ENCODE data around the gene AURKB. TPM values are rescaled to one million over a fixed set of nuclear protein-coding genes. Genes with fewer than 3 reads are reported as not detected.

Gene AURKB
- polyA plus RNA-seq, 1 donor (not counting 4 experiments of a cell fraction or from before 2014, with no cell fraction given) = 12.6 TPM

GRCh38 chr17:8167526-8167925 lies 42.8 kb downstream of the AURKB start:
- no peaks in the 10 kb centered on the region for H3K27me3 ChIP-seq (ENCODE audit: control insufficient read depth, extremely low read depth, insufficient read depth, low read length)
- H3K27ac ChIP-seq (ENCODE audit: control insufficient read depth, insufficient read depth, low read length) = no peak overlapping the region
- no peaks in the 10 kb centered on the region for H4K20me1 ChIP-seq (ENCODE audit: control insufficient read depth, extremely low read depth, insufficient read depth, low read length)
- FAIRE-seq (no peak), DNase-seq (ENCODE audit: low read depth, low spot score) (no peak)
- H2AFZ ChIP-seq (ENCODE audit: control insufficient read depth, low read length) = no peak overlapping the region
- no peak for TF ChIP-seq EZH2 (IDR thresholded peaks at IDR 0.05; ENCODE audit: low read length)
- TF ChIP-seq CTCF (optimal IDR thresholded peaks at IDR 0.05 in 1 of 3, IDR thresholded peaks at IDR 0.05 in 1 of 3, conservative IDR thresholded peaks at IDR 0.05 in 1 of 3; ENCODE audit: extremely low read depth in 1 of 3, insufficient read depth in 2 of 3, low read length in 3 of 3) = no peak
- no peaks in the 10 kb centered on the region for H3K9me1 ChIP-seq (ENCODE audit: control insufficient read depth, extremely low read depth, insufficient read depth, low read length)
- peaks cover 27% of the 10 kb centered on the region for H3K4me1 ChIP-seq (ENCODE audit: control insufficient read depth, extremely low read depth, insufficient read depth, low read length)
- no peak overlapping the region for H3K4me3 ChIP-seq (ENCODE audit: control insufficient read depth in 2 of 3, extremely low read depth in 1 of 3, insufficient read depth in 2 of 3, low read depth in 1 of 3, low read length in 3 of 3)
- no peaks in the 10 kb centered on the region for H3K9me3 ChIP-seq (ENCODE audit: control insufficient read depth, low read depth, low read length)
- H3K36me3 ChIP-seq (ENCODE audit: control insufficient read depth in 2 of 2, extremely low read depth in 1 of 2, insufficient read depth in 2 of 2, low read length in 2 of 2) = no peaks in the 10 kb centered on the region
- H3K79me2 ChIP-seq (ENCODE audit: control insufficient read depth, insufficient read depth, low read length) = peaks cover under 1% of the 10 kb centered on the region
- no peak overlapping the region for H3K4me2 ChIP-seq (ENCODE audit: control insufficient read depth, extremely low read depth, insufficient read depth, low read depth, low read length)
- no peak overlapping the region for H3K9ac ChIP-seq (ENCODE audit: control insufficient read depth, extremely low read depth, insufficient read depth, low read length)
- dilution Hi-C loops (cut with MboI; ENCODE audit: extremely low pct_ligation_motif_present, low sequenced_read_pairs) = no loop called here

GRCh38 chr17:8166731-8167130 lies 43.6 kb downstream of the AURKB start:
- Histone ChIP-seq H3K9me1 (ENCODE audit: control insufficient read depth, extremely low read depth, insufficient read depth, low read length) (no peaks in the 10 kb centered on the region), H3K9me3 (ENCODE audit: control insufficient read depth, low read depth, low read length) (no peaks in the 10 kb centered on the region), H2AFZ (ENCODE audit: control insufficient read depth, low read length) (peak overlapping the region; percentile 33), H3K36me3 (ENCODE audit: control insufficient read depth in 2 of 2, extremely low read depth in 1 of 2, insufficient read depth in 2 of 2, low read length in 2 of 2) (peaks cover 0 to 1% of the 10 kb centered on the region in 2 experiments), H3K4me3 (ENCODE audit: control insufficient read depth in 2 of 3, extremely low read depth in 1 of 3, insufficient read depth in 2 of 3, low read depth in 1 of 3, low read length in 3 of 3) (no peak overlapping the region), H3K4me1 (ENCODE audit: control insufficient read depth, extremely low read depth, insufficient read depth, low read length) (peaks cover 30% of the 10 kb centered on the region), H4K20me1 (ENCODE audit: control insufficient read depth, extremely low read depth, insufficient read depth, low read length) (no peaks in the 10 kb centered on the region), H3K27ac (ENCODE audit: control insufficient read depth, insufficient read depth, low read length) (no peak overlapping the region), H3K9ac (ENCODE audit: control insufficient read depth, extremely low read depth, insufficient read depth, low read length) (no peak overlapping the region), H3K79me2 (ENCODE audit: control insufficient read depth, insufficient read depth, low read length) (peaks cover 8% of the 10 kb centered on the region), H3K27me3 (ENCODE audit: control insufficient read depth, extremely low read depth, insufficient read depth, low read length) (no peaks in the 10 kb centered on the region), H3K4me2 (ENCODE audit: control insufficient read depth, extremely low read depth, insufficient read depth, low read depth, low read length) (no peak overlapping the region)
- dilution Hi-C loops (cut with MboI; ENCODE audit: extremely low pct_ligation_motif_present, low sequenced_read_pairs) = no loop called here
- TF ChIP-seq CTCF (optimal IDR thresholded peaks at IDR 0.05 in 1 of 3, IDR thresholded peaks at IDR 0.05 in 1 of 3, conservative IDR thresholded peaks at IDR 0.05 in 1 of 3; ENCODE audit: extremely low read depth in 1 of 3, insufficient read depth in 2 of 3, low read length in 3 of 3) (no peak), EZH2 (IDR thresholded peaks at IDR 0.05; ENCODE audit: low read length) (no peak)
- DNase-seq (ENCODE audit: low read depth, low spot score) (no peak), FAIRE-seq (no peak)

All from keratinocyte (primary cell).